K562 (cell line): ENCODE results near the gene IL11. TPM values are rescaled to one million over a fixed set of nuclear protein-coding genes. Genes with fewer than 3 reads are reported as not detected.

Experiments used
- ATAC-seq: fragments of 200-7000 bp; cut with Tn5 transposase; 3 replicates; pipeline ENCODE4 v1.9.1; 2020; ENCODE audit warnings: moderate library complexity
- BruUV-seq: library from RNA; stranded (reverse); fragments of 400-500 nt; replicated peaks from 2 replicates; lab custom pipeline; 2021; lab: Mats Ljungman, UMichigan
- CTCF ChIA-PET: fragments of 300-600 bp; formaldehyde crosslinking; extraction: SDS; loops from one replicate; lab custom pipeline; 2021; ENCODE audit warnings: low intra/inter-chr PET ratio; lab: Yijun Ruan, JAX
- POLR2A ChIA-PET: fragments of 300-600, 350-650 bp; sonication (Branson Sonifier 250); formaldehyde crosslinking; extraction: SDS; loops from one replicate; lab custom pipeline; 2021; ENCODE audit warnings: antibody characterized with exemption, inconsistent platforms; lab: Yijun Ruan, JAX
- DNase-seq, 4 experiments: peaks; one replicate each; pipeline versions ENCODE4 v3.0.0 to v3.0.0-alpha.2; 2011 to 2018; ENCODE audit warnings: low spot score in 3 of 4, mixed read lengths in 3 of 4; ENCODE audit errors: extremely low read depth in 1 of 4
- FAIRE-seq: peaks from 2 replicates; lab custom pipeline; 2011; peaks lifted over from hg19 to GRCh38; lab: Jason Lieb, UNC
- H2AFZ ChIP-seq: 2 replicates; pipeline ENCODE4 v1.6.0; 2011; ENCODE audit warnings: low read depth, low read length, control low read depth, inconsistent platforms
- H3K27ac ChIP-seq: fragments of 200-600 bp; 3 replicates; pipeline ENCODE4 v1.8.0; 2011; ENCODE audit warnings: low read depth, mild to moderate bottlenecking, control low read depth, inconsistent platforms, low read length, moderate library complexity, mixed read lengths; ENCODE audit errors: extremely low read depth
- H3K27me3 ChIP-seq, 2 experiments: fragments of 300-600 bp in 1 of 2; 2 replicates in 1 of 2; 3 replicates in 1 of 2; pipeline versions ENCODE4 v1.6.0 to v1.8.0; 2011; ENCODE audit warnings: inconsistent platforms in 2 of 2, low read length in 2 of 2, mild to moderate bottlenecking in 1 of 2, mixed read lengths in 1 of 2, moderate library complexity in 1 of 2; ENCODE audit not compliant: control insufficient read depth in 2 of 2, insufficient read depth in 2 of 2
- H3K36me3 ChIP-seq: fragments of 300-600 bp; 3 replicates; pipeline ENCODE4 v1.8.0; 2011; ENCODE audit warnings: mild to moderate bottlenecking, low read length, inconsistent platforms; ENCODE audit not compliant: control insufficient read depth, insufficient read depth
- H3K4me1 ChIP-seq, 2 experiments: fragments of 200-600 bp in 1 of 2; replicated peaks in 1 of 2; 2 replicates in 1 of 2; 3 replicates in 1 of 2; pipeline versions ENCODE4 v1.5.1 to v1.8.0; 2011; ENCODE audit warnings: inconsistent platforms in 2 of 2, low read length in 2 of 2, mild to moderate bottlenecking in 1 of 2, mixed read lengths in 1 of 2, moderate library complexity in 1 of 2; ENCODE audit not compliant: control insufficient read depth in 2 of 2, insufficient read depth in 2 of 2
- H3K4me2 ChIP-seq: 2 replicates; pipeline ENCODE4 v1.6.1; 2011; ENCODE audit warnings: low read length, control low read depth, inconsistent platforms, mixed read lengths; ENCODE audit not compliant: insufficient read depth
- H3K4me3 ChIP-seq: fragments of 200-600 bp; sonication (generic), shearing (Covaris generic); 2 replicates; pipeline ENCODE4 v1.5.1; 2016; ENCODE audit warnings: control low read depth, inconsistent platforms
- H3K79me2 ChIP-seq: fragments of 200-600 bp; 3 replicates; pipeline ENCODE4 v1.8.0; 2011; ENCODE audit warnings: low read length, inconsistent platforms; ENCODE audit not compliant: control insufficient read depth, insufficient read depth
- H3K9ac ChIP-seq, 2 experiments: 2 replicates each; pipeline versions ENCODE4 v1.6.0 to v1.6.1; 2011; ENCODE audit warnings: low read depth in 2 of 2, low read length in 2 of 2, control low read depth in 1 of 2, inconsistent platforms in 1 of 2, mild to moderate bottlenecking in 1 of 2, mixed read lengths in 1 of 2; ENCODE audit not compliant: insufficient read depth in 1 of 2
- H3K9me1 ChIP-seq: one replicate; pipeline ENCODE4 v1.6.0; 2011; ENCODE audit warnings: inconsistent platforms, mild to moderate bottlenecking, low read length, moderate library complexity; ENCODE audit not compliant: control insufficient read depth, insufficient read depth
- H3K9me3 ChIP-seq: replicated peaks from 2 replicates; pipeline ENCODE4 v1.5.1; 2011; ENCODE audit warnings: low read depth, low read length, inconsistent platforms; ENCODE audit not compliant: control insufficient read depth, insufficient read depth
- H4K20me1 ChIP-seq: replicated peaks from 2 replicates; pipeline ENCODE4 v1.6.1; 2011; ENCODE audit warnings: low read length, inconsistent platforms, mixed read lengths; ENCODE audit not compliant: control insufficient read depth, insufficient read depth
- ARID4B ChIP-seq: sonication (generic); formaldehyde crosslinking; IDR thresholded peaks from 2 replicates; pipeline ENCODE4 v1.8.0; 2022; ENCODE audit warnings: mild to moderate bottlenecking, missing genetic modification reagents
- BCOR ChIP-seq: fragments of 450-650 bp; IDR thresholded peaks from 2 replicates; pipeline ENCODE4 v1.6.1; 2016
- CBFB ChIP-seq: sonication (generic); formaldehyde crosslinking; IDR thresholded peaks from 2 replicates; pipeline ENCODE4 v1.4.0; 2020; ENCODE audit warnings: mild to moderate bottlenecking, missing genetic modification reagents
- OTX1 ChIP-seq: fragments of 450-650 bp; formaldehyde crosslinking; IDR thresholded peaks from 2 replicates; pipeline ENCODE4 v1.4.0; 2022; ENCODE audit warnings: mild to moderate bottlenecking
- SLC30A9 ChIP-seq: fragments of 250-450 bp; sonication (Bioruptor Pico); IDR thresholded peaks from 2 replicates; pipeline ENCODE4 v1.8.0; 2022; ENCODE audit warnings: mild to moderate bottlenecking, moderate library complexity
- STAT6 ChIP-seq: sonication (generic); formaldehyde crosslinking; IDR thresholded peaks from 2 replicates; pipeline ENCODE4 v1.8.1; 2023; ENCODE audit warnings: mild to moderate bottlenecking, missing genetic modification reagents
- ZBED1 ChIP-seq: IDR thresholded peaks from 2 replicates; pipeline ENCODE4 v1.6.1; 2014
- ZBTB1 ChIP-seq: sonication (generic); formaldehyde crosslinking; IDR thresholded peaks from 2 replicates; pipeline ENCODE4 v1.8.1; 2023; ENCODE audit warnings: missing genetic modification reagents, low read depth, mild to moderate bottlenecking, borderline replicate concordance
- ZNF232 ChIP-seq: sonication (generic); formaldehyde crosslinking; IDR thresholded peaks from 2 replicates; pipeline ENCODE4 v1.8.0; 2022; ENCODE audit warnings: mild to moderate bottlenecking, missing genetic modification reagents
- WGBS: fragments of 100-300 bp; shearing (Covaris generic); methylation state at CpG from one replicate; pipeline ENCODE4 v1.1.6; 2016; ENCODE audit warnings: low coverage, mixed read lengths; ENCODE audit not compliant: insufficient coverage; ENCODE audit errors: missing lambda C conversion rate; 5-methylcytosine and 5-hydroxymethylcytosine counted together
- in situ Hi-C: fragments of 300-500 bp; cut with MboI; formaldehyde crosslinking; loops from 4 replicates; pipeline ENCODE4 v1.15.0; 2018; ENCODE audit warnings: inconsistent platforms, mixed read lengths
- intact Hi-C: fragments of 100-400 bp; cut with micrococcal nuclease; formaldehyde crosslinking; loops from 2 replicates; pipeline ENCODE4 v1.14.2; 2022
- polyA plus RNA-seq, 8 experiments: library from polyadenylated mRNA; depleted of rRNA in 4 of 8; stranded (reverse) in 5 of 8; unstranded in 3 of 8; fragments of >200 nt; fragmentation: Nextera tagmentation in 2 of 8; fragmentation: Illumina TruSeq in 1 of 8; extraction: Ambion mirVana in 2 of 8; extraction: Trizol in 1 of 8; gene quantifications; 2 replicates each; pipeline versions ENCODE4 v1.2.1 to v1.2.3, GENCODE V29; 2011 to 2014; ENCODE audit warnings: inconsistent platforms in 1 of 8, missing spikeins in 1 of 8
- total RNA-seq, 7 experiments: library from RNA; depleted of rRNA in 6 of 7; stranded (reverse); fragments of >200 nt in 6 of 7; fragmentation: Illumina TruSeq in 2 of 7; extraction: Trizol in 2 of 7; gene quantifications; 2 replicates each; pipeline versions ENCODE4 v1.2.1 to v1.2.3, GENCODE V29; 2011 to 2021; ENCODE audit warnings: low replicate concordance in 1 of 7

IL11 gene
- total and polyA plus RNA-seq, 9 of the 15 experiments (the other 6 are each of a cell fraction or from before 2014, with no cell fraction given), result 0.04 to 0.42 (median 0.06) TPM; not detected in 6

GRCh38 chr19:55316646-55317045 is 53.6 kb downstream of the IL11 start:
- no peaks in the 10 kb centered on the region for H4K20me1 ChIP-seq
- intact Hi-C loops (no loop called here), in situ Hi-C loops (no loop called here)
- no peaks in the 10 kb centered on the region for H3K9me1 ChIP-seq
- no peak overlapping the region; a peak in 1 of 4 replicates for H3K9ac ChIP-seq
- no peaks in the 10 kb centered on the region for H3K79me2 ChIP-seq
- no peak for ATAC-seq
- no peak overlapping the region for H3K4me2 ChIP-seq
- ChIA-PET CTCF (no interaction called here), POLR2A (interaction anchor here (0.6 kb wide), 1 partner anchor 23 kb away, joined by 3 read pairs; no protein-coding TSS in a partner anchor)
- FAIRE-seq, result no peak
- H3K9me3 ChIP-seq, result no peaks in the 10 kb centered on the region
- DNase-seq, result no peak
- no peak overlapping the region for H3K4me3 ChIP-seq
- no peaks in the 10 kb centered on the region for H3K36me3 ChIP-seq
- no peak overlapping the region for H3K27ac ChIP-seq
- no peaks in the 10 kb centered on the region for H3K27me3 ChIP-seq
- WGBS, result 68% methylated on average over 8 of the region's 8 CpGs
- BruUV-seq, result no TSS peak
- H2AFZ ChIP-seq, result no peak overlapping the region
- peaks cover 9 to 47% of the 10 kb centered on the region in 2 experiments; a peak in 4 of 5 replicates for H3K4me1 ChIP-seq
- TF ChIP-seq ZNF232 (CRISPR knock-in tag) (no peak), ZBTB1 (CRISPR knock-in tag) (no peak), ZBED1 (no peak), SLC30A9 (CRISPR knock-in tag) (no peak), STAT6 (CRISPR knock-in tag) (no peak), ARID4B (CRISPR knock-in tag) (no peak), BCOR (no peak), OTX1 (CRISPR knock-in tag) (no peak), CBFB (CRISPR knock-in tag) (no peak)
